AG10803 (cell line): ENCODE results near the gene ADGRV1.
A peak's percentile ranks its signal among the peaks of the same experiment; 100 is the strongest.
"Not testable (repeated sequence)": the region's sequence is repeated elsewhere in the genome, so short reads cannot be mapped to it uniquely, and the experiment has no call there.

Experiments used
- DNase-seq: peaks from one replicate; pipeline ENCODE4 v3.0.0; 2010; ENCODE audit warnings: low read depth
- H3K4me3 ChIP-seq: 2 replicates; pipeline ENCODE4 v1.5.1; 2011; ENCODE audit warnings: mild to moderate bottlenecking, low read length, control low read depth
- TF ChIP-seq, protein P1 (sequence below): conservative IDR thresholded peaks from 2 replicates; pipeline ENCODE4 v1.5.1; 2011; ENCODE audit warnings: mild to moderate bottlenecking, low read length, control low read depth, inconsistent platforms

Gene ADGRV1

DNA sequence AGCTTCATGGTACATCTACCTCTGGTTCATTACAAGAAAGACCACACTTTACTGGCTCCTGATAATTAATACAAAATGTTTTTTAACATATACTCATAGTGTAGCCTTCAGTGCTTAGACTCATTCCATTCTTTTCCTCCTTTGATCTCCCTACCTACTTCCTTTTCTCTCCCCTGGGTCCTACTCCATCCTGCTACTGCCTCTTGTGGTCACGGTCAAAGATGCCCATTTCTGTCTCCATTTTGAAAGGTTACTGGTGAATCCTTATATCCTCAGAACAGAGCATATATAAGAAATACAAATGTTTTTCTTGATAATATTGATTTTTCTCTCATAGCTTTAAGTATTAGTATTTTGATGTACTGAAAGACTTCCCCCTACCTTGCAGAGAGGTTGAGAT is 448.7 kb downstream of the ADGRV1 start:
- TF ChIP-seq, protein P1, sequence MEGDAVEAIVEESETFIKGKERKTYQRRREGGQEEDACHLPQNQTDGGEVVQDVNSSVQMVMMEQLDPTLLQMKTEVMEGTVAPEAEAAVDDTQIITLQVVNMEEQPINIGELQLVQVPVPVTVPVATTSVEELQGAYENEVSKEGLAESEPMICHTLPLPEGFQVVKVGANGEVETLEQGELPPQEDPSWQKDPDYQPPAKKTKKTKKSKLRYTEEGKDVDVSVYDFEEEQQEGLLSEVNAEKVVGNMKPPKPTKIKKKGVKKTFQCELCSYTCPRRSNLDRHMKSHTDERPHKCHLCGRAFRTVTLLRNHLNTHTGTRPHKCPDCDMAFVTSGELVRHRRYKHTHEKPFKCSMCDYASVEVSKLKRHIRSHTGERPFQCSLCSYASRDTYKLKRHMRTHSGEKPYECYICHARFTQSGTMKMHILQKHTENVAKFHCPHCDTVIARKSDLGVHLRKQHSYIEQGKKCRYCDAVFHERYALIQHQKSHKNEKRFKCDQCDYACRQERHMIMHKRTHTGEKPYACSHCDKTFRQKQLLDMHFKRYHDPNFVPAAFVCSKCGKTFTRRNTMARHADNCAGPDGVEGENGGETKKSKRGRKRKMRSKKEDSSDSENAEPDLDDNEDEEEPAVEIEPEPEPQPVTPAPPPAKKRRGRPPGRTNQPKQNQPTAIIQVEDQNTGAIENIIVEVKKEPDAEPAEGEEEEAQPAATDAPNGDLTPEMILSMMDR, result no peak
- H3K4me3 ChIP-seq, result no peak overlapping the region
- no peak for DNase-seq

DNA sequence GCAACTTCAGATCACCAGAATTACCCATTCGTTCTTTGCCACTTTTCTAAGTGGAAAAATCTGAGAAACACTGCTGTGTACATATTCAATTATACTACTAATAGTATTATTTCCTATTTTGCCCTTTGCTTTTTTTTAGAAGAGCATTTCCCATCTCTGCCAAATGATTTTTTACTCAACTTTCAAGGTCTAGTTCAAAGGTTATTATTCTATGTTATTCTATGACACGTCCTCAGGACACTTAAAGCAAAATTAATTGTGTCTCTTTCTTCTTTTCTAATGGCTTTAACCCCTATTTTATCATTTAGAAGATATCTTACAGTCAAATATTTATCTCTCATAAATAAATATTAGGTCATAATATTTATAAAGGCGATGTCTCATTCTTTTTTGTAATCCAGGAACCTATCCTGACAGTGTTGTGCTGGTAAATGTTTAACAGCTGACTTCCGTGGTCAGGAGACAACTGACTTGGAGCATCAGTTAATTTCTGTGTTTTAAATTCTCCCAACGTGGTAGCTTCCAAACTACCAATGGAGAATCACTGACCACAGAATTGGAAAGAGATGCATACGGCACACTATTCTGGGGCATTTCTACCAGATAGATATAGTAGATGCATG is 449.3 kb downstream of the ADGRV1 start:
- TF ChIP-seq, protein P1, result no peak
- H3K4me3 ChIP-seq, result no peak overlapping the region
- DNase-seq, result no peak

DNA sequence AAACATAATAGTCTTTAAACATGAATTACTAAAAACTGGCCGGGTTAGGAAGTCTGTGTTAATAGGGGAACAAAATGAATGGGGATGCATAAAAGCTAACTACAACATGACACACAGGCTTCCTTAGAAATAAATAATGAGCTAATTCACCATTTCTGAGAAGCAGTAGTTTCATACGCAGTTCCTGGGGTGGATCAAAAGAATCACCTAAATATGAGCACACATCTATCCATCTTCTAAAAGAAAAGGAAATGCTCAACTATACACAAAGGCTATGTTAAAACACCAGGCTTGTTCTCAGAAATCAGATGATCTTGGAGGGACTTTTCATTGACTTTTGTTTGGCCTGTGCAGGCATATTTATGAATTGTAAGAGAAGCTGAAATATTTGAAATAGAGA is 451.5 kb downstream of the ADGRV1 start:
- TF ChIP-seq, protein P1, result no peak
- no peak for DNase-seq

DNA sequence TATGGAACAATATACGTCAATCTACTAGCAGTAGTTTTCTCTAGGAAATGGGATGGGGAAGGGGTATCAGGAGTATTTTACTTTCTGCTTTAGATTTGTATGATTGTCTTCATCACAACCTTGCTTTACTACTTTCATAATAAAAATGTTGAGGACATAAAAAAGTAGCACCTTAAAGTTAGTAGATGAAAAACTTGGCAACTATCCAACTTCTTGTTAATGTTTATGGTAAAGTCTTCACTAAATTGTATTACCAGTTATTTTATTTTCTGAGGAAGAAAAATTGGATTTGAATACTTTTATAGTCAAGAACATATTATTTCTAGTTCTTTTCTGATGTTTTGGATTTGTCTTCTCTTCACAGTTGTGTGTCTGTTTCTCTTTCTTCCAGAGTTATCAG is 452.4 kb downstream of the ADGRV1 start:
- DNase-seq, result no peak
- TF ChIP-seq, protein P1, result no peak
- no peak overlapping the region for H3K4me3 ChIP-seq

More for the DNA sequence above, 451.5 kb downstream of the ADGRV1 start:
- no peak overlapping the region for H3K4me3 ChIP-seq

DNA sequence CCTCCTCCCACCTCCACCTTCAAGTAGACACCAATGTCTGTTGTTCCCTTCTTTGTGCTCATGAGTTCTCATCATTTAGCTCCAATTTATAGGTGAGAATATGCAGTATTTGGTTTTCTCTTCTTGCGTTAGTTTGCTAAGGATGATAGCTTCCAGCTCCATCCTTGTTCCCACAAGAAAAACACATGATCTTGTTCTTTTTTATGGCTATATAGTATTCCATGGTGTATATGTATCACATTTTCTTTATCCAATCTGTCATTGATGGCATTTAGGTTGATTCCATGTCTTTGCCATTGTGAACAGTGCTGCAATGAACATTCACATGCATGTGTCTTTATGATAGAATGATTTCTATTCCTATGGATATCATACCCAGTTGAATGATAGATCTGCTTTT is 454.3 kb downstream of the ADGRV1 start:
- not testable (repeated sequence) for H3K4me3 ChIP-seq, DNase-seq

DNA sequence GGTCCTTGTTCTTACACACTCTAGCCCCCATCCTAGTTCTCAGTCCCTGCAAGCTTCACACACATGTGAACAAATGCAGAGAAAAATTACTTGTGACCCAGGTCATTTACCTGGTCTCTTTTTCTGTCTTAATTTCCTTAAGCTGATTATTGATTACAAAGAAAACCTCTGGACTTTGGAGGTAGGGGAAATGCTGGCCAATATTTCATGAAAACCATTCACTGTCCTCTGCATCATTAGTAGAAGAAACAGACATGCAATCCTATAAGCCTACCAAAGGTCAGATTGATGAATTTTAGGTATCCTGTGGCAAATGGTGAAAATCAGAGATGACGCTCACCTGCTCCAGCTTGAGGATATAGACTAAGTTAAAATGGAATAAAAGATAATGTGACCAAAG is 457.7 kb downstream of the ADGRV1 start:
- H3K4me3 ChIP-seq, result no peak overlapping the region
- TF ChIP-seq, protein P1, result no peak
- DNase-seq, result no peak

DNA sequence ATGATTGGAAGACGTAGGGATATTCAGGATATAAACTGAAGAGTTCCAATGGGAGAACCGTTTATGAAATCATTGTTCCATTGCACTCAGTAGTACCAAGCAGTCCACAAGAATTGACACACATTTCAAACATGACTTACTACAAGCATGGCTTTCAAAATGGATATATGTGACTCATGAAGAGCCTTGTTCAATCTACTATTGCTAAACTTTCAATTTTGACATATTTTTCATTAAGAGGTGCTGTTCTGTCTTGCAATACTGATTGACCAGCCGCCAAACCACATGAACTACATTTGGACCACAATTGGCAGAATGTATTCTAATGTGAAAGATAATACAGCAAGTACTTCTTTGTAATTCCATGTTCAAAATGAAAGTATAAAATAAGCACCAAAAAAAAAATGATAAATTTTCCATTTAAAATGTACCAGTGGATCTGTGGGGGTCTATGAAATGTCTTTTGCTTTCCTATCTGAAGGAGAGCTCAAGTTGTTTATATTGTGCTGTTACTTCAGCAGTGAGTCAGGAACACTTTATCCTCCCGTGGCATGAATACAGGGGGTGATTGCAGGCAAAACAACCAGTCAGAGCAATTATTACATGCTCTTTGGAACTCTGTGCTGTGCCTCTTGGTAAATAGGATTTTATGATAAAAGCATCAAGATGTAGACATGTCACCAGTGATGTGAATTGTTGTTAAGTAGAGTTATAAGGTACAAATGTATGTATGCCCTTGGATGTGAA is 458.5 kb downstream of the ADGRV1 start:
- no peak overlapping the region for H3K4me3 ChIP-seq
- peak; percentile 32 for DNase-seq
- TF ChIP-seq, protein P1, result no peak
